Measurements from ENCODE around the gene SHISA8.

The SHISA8 gene

GRCh38 chr22:41933411-41934177 is 18.7 kb upstream of the SHISA8 start:
- Histone ChIP-seq H3K27ac (no peak overlapping the region), H3K4me3 (no peak overlapping the region)
- no peak for DNase-seq (ENCODE audit: low spot score)
- TF ChIP-seq, protein P1, sequence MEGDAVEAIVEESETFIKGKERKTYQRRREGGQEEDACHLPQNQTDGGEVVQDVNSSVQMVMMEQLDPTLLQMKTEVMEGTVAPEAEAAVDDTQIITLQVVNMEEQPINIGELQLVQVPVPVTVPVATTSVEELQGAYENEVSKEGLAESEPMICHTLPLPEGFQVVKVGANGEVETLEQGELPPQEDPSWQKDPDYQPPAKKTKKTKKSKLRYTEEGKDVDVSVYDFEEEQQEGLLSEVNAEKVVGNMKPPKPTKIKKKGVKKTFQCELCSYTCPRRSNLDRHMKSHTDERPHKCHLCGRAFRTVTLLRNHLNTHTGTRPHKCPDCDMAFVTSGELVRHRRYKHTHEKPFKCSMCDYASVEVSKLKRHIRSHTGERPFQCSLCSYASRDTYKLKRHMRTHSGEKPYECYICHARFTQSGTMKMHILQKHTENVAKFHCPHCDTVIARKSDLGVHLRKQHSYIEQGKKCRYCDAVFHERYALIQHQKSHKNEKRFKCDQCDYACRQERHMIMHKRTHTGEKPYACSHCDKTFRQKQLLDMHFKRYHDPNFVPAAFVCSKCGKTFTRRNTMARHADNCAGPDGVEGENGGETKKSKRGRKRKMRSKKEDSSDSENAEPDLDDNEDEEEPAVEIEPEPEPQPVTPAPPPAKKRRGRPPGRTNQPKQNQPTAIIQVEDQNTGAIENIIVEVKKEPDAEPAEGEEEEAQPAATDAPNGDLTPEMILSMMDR (IDR thresholded peaks at IDR 0.05): no peak

DNA sequence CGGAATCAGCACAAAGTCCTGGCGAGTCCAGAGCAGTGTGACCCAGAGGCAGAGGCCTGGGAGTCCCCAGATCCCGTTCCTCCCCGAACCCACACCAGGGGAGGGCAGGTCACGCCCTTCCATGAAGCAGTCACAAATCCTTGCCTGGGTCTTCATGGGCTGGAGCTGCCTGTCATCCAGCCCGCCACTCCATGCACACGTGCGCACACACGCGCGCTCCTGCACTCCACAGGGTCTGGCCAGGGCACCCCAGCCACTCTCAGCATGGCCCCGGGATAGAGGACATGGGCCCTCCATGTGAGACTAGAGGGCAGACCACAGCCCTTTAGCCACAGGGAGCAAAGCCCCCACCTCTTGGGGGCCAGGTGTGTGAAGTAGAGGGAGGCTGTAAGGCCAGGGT is 17.5 kb upstream of the SHISA8 start:
- Histone ChIP-seq H3K27ac (no peak overlapping the region), H3K4me3 (no peak overlapping the region)
- no peak for DNase-seq (ENCODE audit: low spot score)
- TF ChIP-seq, protein P1 (IDR thresholded peaks at IDR 0.05): no peak

DNA sequence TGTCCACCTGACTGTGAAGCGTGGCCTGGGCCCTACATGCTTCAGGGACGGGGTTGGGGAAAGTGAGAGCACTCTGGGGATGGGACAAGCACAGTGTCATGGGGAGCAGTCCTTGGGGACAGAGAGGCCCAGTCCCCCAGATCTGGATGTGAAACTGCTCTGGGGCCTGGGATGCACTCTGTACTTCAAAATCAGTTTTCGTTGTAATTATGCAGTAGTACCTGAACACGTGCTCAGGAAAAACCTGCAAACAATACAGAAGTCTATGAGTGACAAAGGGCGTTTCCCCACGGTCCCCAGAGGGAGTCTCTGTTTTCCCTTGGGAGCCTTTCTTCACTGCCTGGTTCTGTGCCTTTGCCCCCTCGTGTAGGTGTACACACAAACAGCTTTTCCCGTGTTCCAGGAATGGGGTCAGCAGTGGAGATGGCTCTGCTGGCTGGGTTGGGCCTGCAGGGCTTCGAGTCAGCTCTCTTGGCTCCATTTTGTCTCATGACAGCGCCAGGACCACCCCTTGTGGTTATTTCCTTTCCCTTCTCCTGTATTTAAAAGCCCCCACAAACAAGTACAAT is 16.9 kb upstream of the SHISA8 start:
- no peak overlapping the region for H3K27ac ChIP-seq
- TF ChIP-seq, protein P1 (IDR thresholded peaks at IDR 0.05): no peak
- H3K4me3 ChIP-seq: no peak overlapping the region
- DNase-seq (ENCODE audit: low spot score): no peak

DNA sequence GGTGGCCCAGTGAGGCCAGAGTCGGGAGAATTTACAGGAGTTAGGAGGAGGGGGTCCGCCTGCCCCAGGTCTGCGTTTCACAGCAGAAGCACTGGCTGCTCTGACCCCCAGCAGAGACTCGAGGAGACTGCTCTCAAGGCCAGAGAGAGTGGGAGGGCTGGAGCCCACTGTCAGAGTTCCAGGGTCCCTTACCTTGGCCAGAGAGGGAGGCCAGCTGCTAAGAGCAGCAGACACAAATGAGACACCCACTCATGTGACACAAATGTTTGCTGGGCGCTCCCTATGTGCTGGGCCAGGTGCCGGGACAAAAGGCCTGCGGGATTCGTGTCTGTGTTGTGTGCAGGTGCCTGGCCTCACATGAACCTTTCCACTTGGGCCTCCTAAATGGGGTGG is 14.5 kb upstream of the SHISA8 start:
- Histone ChIP-seq H3K27ac (no peak overlapping the region), H3K4me3 (no peak overlapping the region)
- TF ChIP-seq, protein P1 (IDR thresholded peaks at IDR 0.05): no peak
- DNase-seq (ENCODE audit: low spot score): no peak

- TF ChIP-seq, protein P1 (IDR thresholded peaks at IDR 0.05): no peak
- H3K4me3 ChIP-seq: no peak overlapping the region
- H3K27ac ChIP-seq: no peak overlapping the region
- DNase-seq (ENCODE audit: low spot score): no peak
These were observed 13.9 kb upstream of the SHISA8 start for GRCh38 chr22:41928593-41929417.

DNA sequence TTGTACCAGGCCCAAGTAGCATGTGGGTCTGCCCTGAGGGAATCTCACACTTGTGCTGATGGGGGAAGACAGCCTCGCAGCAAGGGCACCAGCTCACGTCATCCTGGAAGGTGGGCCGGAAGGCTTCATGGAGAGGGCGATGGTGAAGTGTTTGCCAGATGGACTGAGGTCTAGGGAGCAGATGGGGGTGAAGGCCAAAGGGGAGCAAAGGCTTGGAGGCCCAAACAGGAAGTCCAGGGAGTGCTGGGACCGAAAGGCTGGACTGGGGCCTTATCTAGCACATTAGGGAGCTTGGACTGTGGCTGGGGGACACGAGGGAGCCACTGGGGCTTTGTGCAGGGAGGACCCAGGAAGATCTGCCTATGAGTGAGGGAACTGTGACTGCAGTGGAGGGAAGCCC is 12.9 kb upstream of the SHISA8 start:
- Histone ChIP-seq H3K27ac (no peak overlapping the region), H3K4me3 (no peak overlapping the region)
- DNase-seq (ENCODE audit: low spot score): no peak
- TF ChIP-seq, protein P1 (IDR thresholded peaks at IDR 0.05): no peak
